22Rv1 (cell line): Measurements from ENCODE around the gene MAFF.

Experiments used
- CTCF ChIP-seq: fragments of 450-650 bp; IDR thresholded peaks from 2 replicates; pipeline ENCODE4 v1.5.1; 2017; ENCODE audit warnings: mild to moderate bottlenecking
- ZFX ChIP-seq: fragments of 450-650 bp; IDR thresholded peaks from 2 replicates; pipeline ENCODE4 v1.6.1; 2017; ENCODE audit warnings: antibody characterized with exemption, borderline replicate concordance

- TF ChIP-seq CTCF: no peak
- TF ChIP-seq ZFX: no peak
These were observed 37.3 kb upstream of the MAFF start for GRCh38 chr22:38164551-38164918.
